IPS DF 4.7 (cell line): Measurements from ENCODE around the gene TMEM53.

Source experiments
- DNase-seq: peaks from one replicate; pipeline ENCODE4 v3.0.0-alpha.2; 2013; ENCODE audit warnings: low spot score; ENCODE audit errors: extremely low read depth

TMEM53 gene

GRCh38 chr1:44630116-44630515 is 44.2 kb downstream of the TMEM53 start:
- DNase-seq = no peak

DNA sequence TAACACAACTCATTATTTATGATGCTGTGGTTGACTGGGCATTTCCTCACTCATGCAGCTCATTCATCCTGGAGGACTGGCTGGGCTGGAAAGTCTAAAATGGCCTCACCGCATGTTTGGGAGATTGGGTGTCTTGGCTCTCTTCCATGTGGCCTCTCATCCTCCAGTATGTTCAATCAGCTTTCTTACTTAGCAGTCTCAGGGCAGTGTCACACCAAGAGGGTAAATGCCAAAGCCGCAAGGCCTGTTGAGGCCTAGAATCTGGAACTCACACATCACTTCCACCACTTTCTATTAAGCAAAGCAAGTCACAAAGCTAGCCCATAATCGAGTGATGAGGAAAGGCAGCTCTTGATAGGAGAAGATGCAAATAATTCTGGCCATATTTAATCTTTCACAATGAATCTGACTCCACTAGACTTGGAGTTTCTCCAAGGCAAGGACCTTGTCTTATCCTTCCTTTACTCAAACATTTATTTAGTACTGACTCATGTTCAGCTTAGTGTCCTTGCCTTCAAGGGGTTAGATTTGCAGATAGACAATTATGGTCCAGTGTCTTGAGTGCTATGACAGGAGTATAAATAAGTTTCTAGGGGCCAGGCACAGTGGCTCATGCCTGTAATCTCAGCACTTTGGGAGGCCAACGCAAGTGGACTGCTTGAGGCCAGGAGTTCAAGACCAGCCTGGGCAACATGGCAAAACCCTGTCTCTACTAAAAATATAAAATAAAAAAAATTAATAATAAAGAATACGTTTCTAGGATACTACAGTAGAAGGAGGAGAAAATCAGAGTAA is 45.1 kb downstream of the TMEM53 start:
- no peak for DNase-seq

- no peak for DNase-seq
Measured at GRCh38 chr1:44625348-44625747, 48.9 kb downstream of the TMEM53 start.

DNA sequence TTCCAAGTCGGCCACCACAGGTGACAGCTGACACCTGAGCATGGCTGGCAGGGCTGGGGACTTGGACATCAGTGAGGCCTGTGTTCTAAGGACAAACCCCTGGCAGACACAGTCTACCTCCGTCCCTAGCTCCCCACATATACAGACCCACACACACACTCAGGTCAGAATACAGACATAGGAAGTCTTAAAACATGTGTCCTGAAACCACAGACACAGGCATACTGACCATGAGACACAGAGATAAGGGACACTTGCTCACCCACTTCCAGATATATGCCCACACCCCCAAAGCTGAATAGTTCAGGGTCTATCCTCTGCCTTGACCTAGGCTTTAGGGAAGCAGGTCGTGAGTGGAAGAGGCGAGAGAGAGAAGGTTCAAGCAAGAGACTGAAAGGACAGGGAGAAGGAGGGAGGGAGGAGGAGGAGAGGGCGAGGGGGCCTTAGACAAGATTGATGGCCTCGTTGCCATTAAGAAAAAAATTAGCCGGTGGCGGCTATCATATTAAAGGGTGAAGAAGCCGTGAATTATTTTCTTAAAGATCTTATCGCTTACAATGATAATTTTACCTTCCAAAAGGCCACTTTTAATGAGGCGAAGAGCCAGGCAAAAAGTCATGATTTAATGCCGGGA is 49.9 kb downstream of the TMEM53 start:
- DNase-seq = no peak

DNA sequence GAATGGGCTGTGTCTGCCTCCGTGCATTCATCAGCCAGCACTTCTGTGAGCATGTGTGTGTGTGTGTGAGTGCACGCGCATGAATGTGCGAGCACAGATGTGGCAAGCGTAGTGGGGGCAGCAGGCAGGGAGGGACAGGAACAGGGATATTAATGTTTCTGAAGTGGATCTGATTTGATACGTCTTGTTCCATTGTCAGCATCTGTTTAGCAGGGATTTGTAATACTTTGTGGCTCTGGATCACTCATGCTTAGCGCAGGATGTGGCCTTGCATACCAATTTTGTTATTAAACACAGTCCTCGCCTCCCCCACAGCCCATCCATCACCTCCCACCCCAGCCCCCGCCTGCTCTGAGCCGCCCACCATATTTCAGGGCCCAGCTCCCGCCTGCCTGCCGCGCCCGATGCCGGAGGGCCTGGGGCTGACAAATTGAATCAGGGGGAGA is 52.4 kb downstream of the TMEM53 start:
- no peak for DNase-seq

DNA sequence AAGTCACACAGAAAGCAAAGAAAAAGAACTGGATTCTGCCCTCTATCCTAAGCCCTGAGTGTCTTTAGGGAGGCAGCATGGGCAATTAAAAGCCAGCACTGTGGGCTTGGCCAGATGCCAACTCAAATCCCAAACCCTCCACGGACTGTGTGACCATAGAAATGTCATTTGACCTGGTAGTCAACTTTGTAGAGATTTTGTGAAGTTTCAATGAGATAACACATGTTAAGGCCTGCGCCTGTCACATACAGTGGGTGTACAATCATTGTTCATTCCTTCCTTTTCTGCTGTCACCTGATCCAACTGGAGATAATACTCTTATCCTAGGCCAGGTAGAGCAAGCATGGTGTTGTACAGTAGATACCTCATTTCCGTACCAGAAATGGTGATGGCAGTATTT is 54.2 kb downstream of the TMEM53 start:
- DNase-seq = no peak

GRCh38 chr1:44619261-44619900 is 54.9 kb downstream of the TMEM53 start:
- no peak for DNase-seq

GRCh38 chr1:44617703-44618029 is 56.6 kb downstream of the TMEM53 start:
- no peak for DNase-seq

DNA sequence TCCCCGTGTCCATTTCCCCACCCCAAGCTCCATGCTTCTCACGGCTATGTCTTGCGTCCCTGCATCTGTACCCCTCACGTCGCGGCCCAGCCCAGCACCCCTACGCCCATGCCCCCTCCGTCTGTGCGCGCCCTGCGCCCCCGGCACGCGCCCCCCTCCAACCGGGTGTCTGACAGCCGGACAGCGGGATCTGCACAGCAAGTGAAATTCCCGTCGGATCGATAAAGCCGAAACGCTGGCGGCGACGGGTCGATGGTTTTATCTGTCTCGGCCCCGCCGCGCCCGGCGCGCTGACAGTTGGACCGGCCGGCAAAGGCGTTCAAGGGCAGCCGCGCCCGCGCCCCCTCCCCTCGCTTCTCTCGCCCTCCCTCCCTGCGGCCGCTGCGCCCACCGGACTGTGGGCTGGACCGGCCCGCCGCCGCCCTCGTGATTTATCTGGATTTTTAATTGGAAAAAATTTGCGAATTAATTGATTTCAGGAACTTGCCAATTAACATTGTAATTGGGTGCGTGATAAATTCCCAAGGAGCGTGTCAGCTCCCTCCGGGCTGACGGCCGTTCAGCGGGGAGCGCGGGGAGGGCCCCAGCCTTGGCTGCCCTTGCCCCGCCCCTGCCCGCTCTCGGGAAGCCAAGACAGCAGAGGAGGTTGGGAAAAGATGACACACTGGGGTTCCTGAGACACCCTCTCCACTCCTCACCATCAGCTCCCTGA is 57.1 kb downstream of the TMEM53 start:
- no peak for DNase-seq

DNA sequence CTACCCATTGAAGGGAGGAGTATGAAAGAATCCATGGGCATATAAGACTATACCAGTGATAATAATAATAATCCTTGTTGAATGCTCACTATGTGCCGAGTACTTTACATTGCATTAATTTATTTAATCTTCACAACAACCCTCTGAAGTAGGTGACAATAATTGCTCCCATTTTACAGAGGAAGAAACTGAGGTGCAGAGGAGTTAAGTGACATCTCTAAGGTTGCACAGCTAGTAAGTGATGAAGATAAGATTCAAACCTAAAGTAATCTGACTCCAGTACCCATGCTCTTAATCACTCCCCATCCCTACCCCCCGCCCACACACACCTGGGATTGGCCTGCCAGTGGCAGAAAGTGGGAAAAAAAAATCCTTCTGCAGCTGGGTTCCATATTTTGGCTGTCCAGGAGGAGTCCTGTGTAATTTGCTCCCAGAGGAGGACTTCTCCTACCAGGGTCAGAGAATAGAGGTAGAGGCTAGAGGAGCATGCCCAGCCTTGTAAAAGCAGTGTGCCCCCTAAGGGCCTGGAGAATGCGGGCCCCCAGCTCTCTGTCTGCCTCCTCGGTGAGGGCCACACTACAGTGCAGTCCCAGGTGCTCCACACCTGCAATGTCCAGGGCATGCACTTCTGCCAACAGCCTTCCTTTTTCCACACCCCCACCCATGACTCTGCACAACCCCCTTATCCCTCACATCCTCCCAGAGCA is 57.8 kb downstream of the TMEM53 start:
- no peak for DNase-seq

GRCh38 chr1:44613941-44614340 is 60.3 kb downstream of the TMEM53 start:
- DNase-seq = no peak

DNA sequence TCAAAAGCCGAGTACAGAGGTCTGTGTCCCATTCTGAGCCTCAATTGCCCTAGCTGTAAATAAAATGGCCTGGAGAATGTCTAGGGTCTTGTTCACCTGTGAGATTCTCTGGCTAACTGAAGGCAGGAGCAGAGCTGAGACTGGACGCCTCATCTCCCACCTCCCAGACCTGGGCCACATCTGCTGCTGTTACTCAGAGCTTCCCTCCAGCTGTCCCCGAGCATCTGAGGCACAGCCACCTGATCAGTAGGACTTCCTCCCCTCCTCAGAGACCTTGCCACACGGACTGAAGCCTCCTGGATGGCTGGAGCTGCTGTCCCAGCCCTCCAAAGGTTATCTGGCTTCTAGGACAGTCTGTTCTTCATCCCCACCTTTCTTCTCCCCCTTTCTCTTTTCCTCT is 62.4 kb downstream of the TMEM53 start:
- DNase-seq = no peak

- DNase-seq = no peak
Measured at GRCh38 chr1:44611419-44611818, 62.9 kb downstream of the TMEM53 start.

- no peak for DNase-seq
Measured at GRCh38 chr1:44610527-44611148, 63.6 kb downstream of the TMEM53 start.

GRCh38 chr1:44609768-44610526 is 64.3 kb downstream of the TMEM53 start:
- no peak for DNase-seq

DNA sequence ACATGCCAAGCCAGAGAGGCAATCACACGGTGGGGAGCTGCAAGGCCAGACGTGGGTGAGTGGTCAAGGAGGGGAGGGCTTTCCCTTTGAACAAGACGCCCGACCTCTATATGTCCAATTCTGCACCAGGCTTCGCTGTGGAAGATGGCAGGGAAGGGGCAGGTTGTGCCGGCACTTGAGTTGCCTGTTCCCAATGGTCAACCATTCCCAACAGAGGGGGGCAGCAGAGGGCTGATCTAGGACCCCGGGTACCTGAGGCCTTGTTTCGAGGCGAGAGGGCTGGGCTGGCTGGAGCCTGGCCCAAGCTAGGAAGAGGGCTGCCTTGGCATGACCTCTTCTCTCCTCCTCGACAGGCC is 64.9 kb downstream of the TMEM53 start:
- DNase-seq = no peak

GRCh38 chr1:44608141-44608540 is 66.1 kb downstream of the TMEM53 start:
- DNase-seq = no peak

DNA sequence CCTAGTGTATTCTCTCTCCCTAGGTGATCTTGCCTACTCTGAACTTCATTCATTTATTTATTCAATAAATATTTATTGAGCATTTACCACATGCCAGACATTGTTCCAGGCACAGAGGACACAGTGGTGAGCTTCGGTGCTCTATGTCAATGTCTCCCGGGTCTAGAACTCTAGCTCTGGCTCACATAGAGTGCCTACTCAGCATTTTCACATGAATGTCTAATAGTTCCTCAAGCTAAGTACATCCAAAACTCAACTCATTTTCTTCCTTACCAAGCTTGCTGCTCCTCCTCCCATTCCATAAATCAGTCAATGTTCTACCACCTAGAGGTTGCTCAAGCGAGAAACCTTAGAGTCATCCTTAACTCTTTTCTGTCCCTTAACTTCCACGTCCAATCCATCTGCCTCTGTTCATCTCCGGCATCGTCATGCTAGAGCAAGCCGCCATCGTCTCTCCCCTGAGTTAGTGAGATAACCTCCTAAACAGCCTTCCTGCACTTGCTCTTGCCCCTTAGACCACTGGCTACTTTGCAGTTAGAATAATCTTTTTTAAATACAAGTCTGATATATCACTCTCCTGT is 67.5 kb downstream of the TMEM53 start:
- no peak for DNase-seq

GRCh38 chr1:44605914-44606615 is 68.2 kb downstream of the TMEM53 start:
- no peak for DNase-seq
